Measurements from ENCODE around the gene GSDMA.

DNA sequence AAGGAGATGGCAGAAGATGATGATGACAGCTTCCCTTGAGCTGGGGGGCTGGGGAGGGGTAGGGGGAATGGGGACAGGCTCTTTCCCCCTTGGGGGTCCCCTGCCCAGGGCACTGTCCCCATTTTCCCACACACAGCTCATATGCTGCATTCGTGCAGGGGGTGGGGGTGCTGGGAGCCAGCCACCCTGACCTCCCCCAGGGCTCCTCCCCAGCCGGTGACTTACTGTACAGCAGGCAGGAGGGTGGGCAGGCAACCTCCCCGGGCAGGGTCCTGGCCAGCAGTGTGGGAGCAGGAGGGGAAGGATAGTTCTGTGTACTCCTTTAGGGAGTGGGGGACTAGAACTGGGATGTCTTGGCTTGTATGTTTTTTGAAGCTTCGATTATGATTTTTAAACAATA is 34.7 kb downstream of the GSDMA start:
- TF ChIP-seq POLR2A (IDR thresholded peaks at IDR 0.05; ENCODE audit: low read length), result no peak
- TF ChIP-seq GATA1 (IDR thresholded peaks at IDR 0.05; ENCODE audit: low read depth, low read length), result no peak
